Mammary epithelial cell (primary cell): Measurements from ENCODE around the gene TMEM86B.

Experiments used
- EZH2 ChIP-seq: IDR thresholded peaks from 2 replicates; pipeline ENCODE4 v1.6.1; 2012; ENCODE audit warnings: low read length, inconsistent platforms, borderline replicate concordance
- TF ChIP-seq, protein P1 (sequence below), 2 donors: IDR thresholded peaks in 1 of 2; conservative IDR thresholded peaks in 1 of 2; 2 replicates each; pipeline ENCODE4 v1.5.1; 2011 to 2012; ENCODE audit warnings: inconsistent platforms in 2 of 2, low read length in 2 of 2, mild to moderate bottlenecking in 2 of 2, control low read depth in 1 of 2, low read depth in 1 of 2; ENCODE audit not compliant: insufficient read depth in 1 of 2; ENCODE audit errors: extremely low read depth in 1 of 2

GRCh38 chr19:55241935-55242464 lies 13.4 kb upstream of the TMEM86B start:
- TF ChIP-seq, protein P1, sequence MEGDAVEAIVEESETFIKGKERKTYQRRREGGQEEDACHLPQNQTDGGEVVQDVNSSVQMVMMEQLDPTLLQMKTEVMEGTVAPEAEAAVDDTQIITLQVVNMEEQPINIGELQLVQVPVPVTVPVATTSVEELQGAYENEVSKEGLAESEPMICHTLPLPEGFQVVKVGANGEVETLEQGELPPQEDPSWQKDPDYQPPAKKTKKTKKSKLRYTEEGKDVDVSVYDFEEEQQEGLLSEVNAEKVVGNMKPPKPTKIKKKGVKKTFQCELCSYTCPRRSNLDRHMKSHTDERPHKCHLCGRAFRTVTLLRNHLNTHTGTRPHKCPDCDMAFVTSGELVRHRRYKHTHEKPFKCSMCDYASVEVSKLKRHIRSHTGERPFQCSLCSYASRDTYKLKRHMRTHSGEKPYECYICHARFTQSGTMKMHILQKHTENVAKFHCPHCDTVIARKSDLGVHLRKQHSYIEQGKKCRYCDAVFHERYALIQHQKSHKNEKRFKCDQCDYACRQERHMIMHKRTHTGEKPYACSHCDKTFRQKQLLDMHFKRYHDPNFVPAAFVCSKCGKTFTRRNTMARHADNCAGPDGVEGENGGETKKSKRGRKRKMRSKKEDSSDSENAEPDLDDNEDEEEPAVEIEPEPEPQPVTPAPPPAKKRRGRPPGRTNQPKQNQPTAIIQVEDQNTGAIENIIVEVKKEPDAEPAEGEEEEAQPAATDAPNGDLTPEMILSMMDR (conservative IDR thresholded peaks at IDR 0.05 in 1 of 2, IDR thresholded peaks at IDR 0.05 in 1 of 2; ENCODE audit: extremely low read depth in 1 of 2, insufficient read depth in 1 of 2, low read depth in 1 of 2, low read length in 2 of 2) = no peak
- no peak for TF ChIP-seq EZH2
